ENCODE results near the gene FAM184B. TPM values are rescaled to one million over a fixed set of nuclear protein-coding genes. Genes with fewer than 3 reads are reported as not detected.

The FAM184B gene
- polyA plus RNA-seq, 4 donors: 0.47 to 0.94 (median 0.60) TPM

GRCh38 chr4:17778431-17778830, 3.0 kb downstream of the FAM184B start:
- DNase-seq (ENCODE audit: low read depth in 4 of 4, low spot score in 2 of 4): no peak

- DNase-seq (ENCODE audit: low read depth in 4 of 4, low spot score in 2 of 4): no peak
Measured at GRCh38 chr4:17773135-17773698, 8.2 kb downstream of the FAM184B start.

- no peak for DNase-seq (ENCODE audit: low read depth in 4 of 4, low spot score in 2 of 4)
Measured at GRCh38 chr4:17771284-17771908, 10.0 kb downstream of the FAM184B start.

GRCh38 chr4:17770845-17771244, 10.6 kb downstream of the FAM184B start:
- no peak for DNase-seq (ENCODE audit: low read depth in 4 of 4, low spot score in 2 of 4)

- no peak for DNase-seq (ENCODE audit: low read depth in 4 of 4, low spot score in 2 of 4)
Measured at GRCh38 chr4:17769406-17770174, 11.8 kb downstream of the FAM184B start.

- no peak for DNase-seq (ENCODE audit: low read depth in 4 of 4, low spot score in 2 of 4)
Measured at GRCh38 chr4:17766826-17767458, 14.5 kb downstream of the FAM184B start.

GRCh38 chr4:17765514-17766286, 15.7 kb downstream of the FAM184B start:
- DNase-seq (ENCODE audit: low read depth in 4 of 4, low spot score in 2 of 4): no peak

- DNase-seq (ENCODE audit: low read depth in 4 of 4, low spot score in 2 of 4): no peak
Measured at GRCh38 chr4:17763931-17764330, 17.5 kb downstream of the FAM184B start.

- no peak for DNase-seq (ENCODE audit: low read depth in 4 of 4, low spot score in 2 of 4)
Measured at GRCh38 chr4:17763416-17763815, 18.0 kb downstream of the FAM184B start.

- no peak for DNase-seq (ENCODE audit: low read depth in 4 of 4, low spot score in 2 of 4)
Measured at GRCh38 chr4:17762726-17763125, 18.7 kb downstream of the FAM184B start.

- no peak for DNase-seq (ENCODE audit: low read depth in 4 of 4, low spot score in 2 of 4)
Measured at GRCh38 chr4:17761062-17761461, 20.4 kb downstream of the FAM184B start.

- DNase-seq (ENCODE audit: low read depth in 4 of 4, low spot score in 2 of 4): no peak
Measured at GRCh38 chr4:17760626-17761025, 20.8 kb downstream of the FAM184B start.

GRCh38 chr4:17758485-17758884, 22.9 kb downstream of the FAM184B start:
- DNase-seq (ENCODE audit: low read depth in 4 of 4, low spot score in 2 of 4): no peak

- no peak for DNase-seq (ENCODE audit: low read depth in 4 of 4, low spot score in 2 of 4)
Measured at GRCh38 chr4:17757621-17758020, 23.8 kb downstream of the FAM184B start.

- DNase-seq (ENCODE audit: low read depth in 4 of 4, low spot score in 2 of 4): no peak
Measured at GRCh38 chr4:17753646-17754045, 27.8 kb downstream of the FAM184B start.

- DNase-seq (ENCODE audit: low read depth in 4 of 4, low spot score in 2 of 4): no peak
Measured at GRCh38 chr4:17740702-17741101, 40.7 kb downstream of the FAM184B start.

GRCh38 chr4:17736484-17736883, 44.9 kb downstream of the FAM184B start:
- no peak for DNase-seq (ENCODE audit: low read depth in 4 of 4, low spot score in 2 of 4)

- DNase-seq (ENCODE audit: low read depth in 4 of 4, low spot score in 2 of 4): no peak
Measured at GRCh38 chr4:17726911-17727310, 54.5 kb downstream of the FAM184B start.

- DNase-seq (ENCODE audit: low read depth in 4 of 4, low spot score in 2 of 4): no peak
Measured at GRCh38 chr4:17723648-17724047, 57.8 kb downstream of the FAM184B start.

- no peak for DNase-seq (ENCODE audit: low read depth in 4 of 4, low spot score in 2 of 4)
Measured at GRCh38 chr4:17722356-17722700, 59.1 kb downstream of the FAM184B start.
